GM12891 (cell line): ENCODE measurements around the gene CYB561D1.

Experiments
- DNase-seq: peaks from one replicate; pipeline ENCODE4 v3.0.0; 2011; ENCODE audit warnings: low spot score; ENCODE audit not compliant: insufficient read length
- FAIRE-seq: peaks from 2 replicates; lab custom pipeline; 2011; peaks lifted over from hg19 to GRCh38; lab: Jason Lieb, UNC
- PAX5 ChIP-seq: IDR thresholded peaks from 2 replicates; pipeline ENCODE4 v1.6.1; 2011; ENCODE audit warnings: low read length, moderate library complexity, mild to moderate bottlenecking; ENCODE audit not compliant: insufficient read depth, severe bottlenecking
- POLR2A ChIP-seq: IDR thresholded peaks from 2 replicates; pipeline ENCODE4 v1.6.1; 2011; ENCODE audit warnings: low read depth, low read length, control low read depth
- POLR2AphosphoS5 ChIP-seq: IDR thresholded peaks from 2 replicates; pipeline ENCODE4 v1.6.1; 2011; ENCODE audit warnings: low read depth, low read length, control low read depth
- POU2F2 ChIP-seq: IDR thresholded peaks from 2 replicates; pipeline ENCODE4 v1.6.1; 2011; ENCODE audit warnings: low read depth, mild to moderate bottlenecking, control low read depth, low read length, moderate library complexity
- SPI1 ChIP-seq: IDR thresholded peaks from 2 replicates; pipeline ENCODE4 v1.6.1; 2011; ENCODE audit warnings: low read depth, low read length, control low read depth
- TAF1 ChIP-seq: IDR thresholded peaks from 2 replicates; pipeline ENCODE4 v1.6.1; 2011; ENCODE audit warnings: low read depth, low read length, control low read depth

CYB561D1 gene

GRCh38 chr1:109543988-109544735 lies 50.3 kb downstream of the CYB561D1 start:
- TF ChIP-seq PAX5 (no peak), SPI1 (no peak), POLR2A (no peak), POLR2AphosphoS5 (no peak), POU2F2 (no peak), TAF1 (no peak)
- DNase-seq (no peak), FAIRE-seq (no peak)

- DNase-seq (peak; percentile 84), FAIRE-seq (peak; percentile 84)
- TF ChIP-seq POLR2AphosphoS5, result no peak
- no peak for TF ChIP-seq PAX5
- no peak for TF ChIP-seq POU2F2
Measured at GRCh38 chr1:109546311-109547109, 52.6 kb downstream of the CYB561D1 start.

DNA sequence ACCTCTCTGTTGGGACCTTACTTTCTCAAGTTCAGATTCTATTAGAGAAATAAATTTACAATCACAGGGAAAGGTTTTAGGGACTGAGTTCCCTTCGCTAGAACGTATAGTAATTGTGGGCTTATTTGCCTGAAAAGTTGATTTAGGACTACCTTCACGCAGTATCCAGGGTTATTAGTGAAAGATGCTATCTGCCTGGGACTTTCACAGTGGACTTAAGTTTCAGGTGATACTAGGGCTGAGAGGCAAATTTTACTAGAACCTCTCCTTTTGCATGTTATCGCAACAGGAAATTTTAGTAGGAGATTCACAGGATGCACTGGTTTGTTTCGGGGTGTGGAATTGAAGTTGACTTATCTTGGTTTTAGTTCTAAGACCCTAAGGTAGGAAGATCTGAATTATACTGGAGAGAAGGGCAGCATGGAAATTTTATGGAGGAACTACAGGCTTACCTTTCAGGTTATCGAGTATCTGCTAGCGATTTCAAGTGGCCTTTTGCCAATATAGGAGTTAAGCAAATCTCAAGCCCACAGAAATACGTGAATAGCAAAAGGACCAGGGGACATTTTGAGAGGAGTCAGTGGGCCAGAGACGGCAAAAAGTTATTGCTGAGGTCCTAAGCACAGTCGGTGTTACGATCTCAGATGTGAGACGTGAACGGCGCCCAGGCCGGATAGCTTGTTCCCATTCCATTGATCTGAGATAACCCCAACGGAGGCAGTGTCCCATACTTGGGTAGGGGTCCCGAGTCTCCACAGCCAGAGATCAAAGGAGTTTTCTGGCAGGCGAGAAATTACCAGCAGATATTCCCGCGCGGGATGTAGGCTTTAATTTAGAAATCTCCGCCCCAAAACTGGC lies 53.8 kb downstream of the CYB561D1 start:
- no peak for DNase-seq
- TF ChIP-seq POLR2AphosphoS5 (no peak), PAX5 (no peak), TAF1 (no peak), POLR2A (no peak), SPI1 (no peak), POU2F2 (no peak)
- FAIRE-seq, result no peak

DNA sequence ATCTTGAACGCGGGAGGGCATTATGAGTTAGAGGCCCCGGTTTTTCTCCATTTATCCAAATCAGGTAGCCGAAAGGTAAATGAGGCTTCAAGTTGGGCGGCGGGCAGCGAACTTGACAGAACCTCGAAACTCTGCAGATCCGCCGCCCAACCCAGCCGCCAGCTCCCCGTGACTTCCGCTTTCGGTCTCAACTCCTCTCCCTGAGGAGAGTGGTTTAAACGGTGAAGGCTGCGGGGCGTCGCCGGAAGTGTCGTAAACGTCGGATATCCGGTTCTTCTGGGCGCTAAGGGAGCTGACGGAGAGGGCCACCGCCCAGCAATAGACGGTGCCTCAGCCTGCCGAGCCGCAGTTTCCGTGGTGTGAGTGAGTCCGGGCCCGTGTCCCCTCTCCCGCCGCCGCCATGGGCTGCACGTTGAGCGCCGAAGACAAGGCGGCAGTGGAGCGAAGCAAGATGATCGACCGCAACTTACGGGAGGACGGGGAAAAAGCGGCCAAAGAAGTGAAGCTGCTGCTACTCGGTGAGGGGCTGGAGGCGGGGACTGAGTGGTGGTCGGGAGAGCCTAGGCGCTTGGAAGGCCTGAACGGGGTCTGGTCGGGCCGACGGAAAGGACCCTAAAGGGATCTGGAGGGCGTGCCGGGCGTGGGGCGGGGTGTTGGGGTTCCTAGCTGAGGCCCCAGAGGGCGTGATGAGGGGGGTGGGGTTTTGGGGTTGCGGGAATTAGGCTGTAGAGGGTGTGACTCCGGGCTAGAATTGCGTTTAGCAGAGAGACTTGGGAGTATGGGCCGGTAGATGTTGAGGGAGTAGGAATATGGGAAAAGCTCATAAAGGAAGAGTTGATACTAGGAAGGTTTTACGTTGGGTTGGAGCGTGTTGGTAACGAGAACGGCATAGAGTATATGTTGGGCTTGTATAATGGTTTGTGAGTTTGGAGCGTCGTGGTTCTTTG lies 54.7 kb downstream of the CYB561D1 start, which contains the start of gene GNAI3:
Gene GNAI3, plus strand, starts transcription at position 295 of the 947 bp plus-strand sequence. Its CDS starts 106 bp downstream, at position 401.
- peak; percentile 85 for DNase-seq
- FAIRE-seq, result peak; percentile 94
- TF ChIP-seq POLR2A, result peak; percentile 95
- TF ChIP-seq SPI1, result peak; percentile 91
- peak; percentile 93 for TF ChIP-seq POLR2AphosphoS5
- 0 out of 2 replicates have a peak, but pooled peaks have one; percentile 51 for TF ChIP-seq POU2F2
- no peak; the same call in none of the 2 replicates for TF ChIP-seq TAF1
